Endothelial cell of umbilical vein (primary cell): Measurements from ENCODE around the gene CASP6. TPM values are rescaled to one million over a fixed set of nuclear protein-coding genes. Genes with fewer than 3 reads are reported as not detected.

Experiments used
- BruUV-seq: library from RNA; stranded (reverse); fragments of 400-500 nt; replicated peaks from 2 replicates; lab custom pipeline; 2021; lab: Mats Ljungman, UMichigan
- CTCF ChIA-PET: fragments of 300-600, 350-600 bp; sonication (Branson Sonifier 250); formaldehyde crosslinking; loops from one replicate; lab custom pipeline; 2021; ENCODE audit warnings: antibody characterized with exemption, inconsistent platforms; lab: Charles Lee
- POLR2A ChIA-PET: fragments of 300-600, 350-600 bp; sonication (Branson Sonifier 250); formaldehyde crosslinking; loops from one replicate; lab custom pipeline; 2021; ENCODE audit warnings: antibody characterized with exemption, inconsistent platforms; lab: Charles Lee
- DNase-seq: peaks from one replicate; pipeline ENCODE4 v3.0.0-alpha.2; 2011; ENCODE audit warnings: low read depth, low spot score
- FAIRE-seq: peaks from 2 replicates; lab custom pipeline; 2011; peaks lifted over from hg19 to GRCh38; lab: Jason Lieb, UNC
- H2AFZ ChIP-seq: 2 replicates; pipeline ENCODE4 v1.6.0; 2012; ENCODE audit warnings: low read depth, low read length, control low read depth, inconsistent platforms
- H3K27ac ChIP-seq: 2 replicates; pipeline ENCODE4 v1.5.1; 2011; ENCODE audit warnings: low read depth, mild to moderate bottlenecking, control low read depth, low read length, moderate library complexity; ENCODE audit not compliant: insufficient read depth
- H3K27me3 ChIP-seq, 2 experiments: 2 replicates each; pipeline versions ENCODE4 v1.6.0 to v1.6.1; 2011; ENCODE audit warnings: low read length in 2 of 2, mixed read lengths in 1 of 2; ENCODE audit not compliant: control insufficient read depth in 2 of 2, insufficient read depth in 2 of 2
- H3K36me3 ChIP-seq, 2 experiments: 2 replicates in 1 of 2; 3 replicates in 1 of 2; pipeline ENCODE4 v1.5.1; 2011; ENCODE audit warnings: low read length in 2 of 2, mild to moderate bottlenecking in 1 of 2, moderate library complexity in 1 of 2; ENCODE audit not compliant: control insufficient read depth in 2 of 2, insufficient read depth in 2 of 2; ENCODE audit errors: extremely low read depth in 1 of 2
- H3K4me1 ChIP-seq: 3 replicates; pipeline ENCODE4 v1.5.1; 2011; ENCODE audit warnings: mild to moderate bottlenecking, low read length; ENCODE audit not compliant: control insufficient read depth, insufficient read depth; ENCODE audit errors: extremely low read depth
- H3K4me2 ChIP-seq: 2 replicates; pipeline ENCODE4 v1.6.1; 2011; ENCODE audit warnings: low read length, control low read depth, mixed read lengths; ENCODE audit not compliant: insufficient read depth
- H3K4me3 ChIP-seq, 3 experiments: fragments of 200-600 bp in 1 of 3; sonication (generic), shearing (Covaris generic) in 1 of 3; replicated peaks in 1 of 3; 2 replicates each; pipeline ENCODE4 v1.5.1; 2011 to 2016; ENCODE audit warnings: control low read depth in 3 of 3, low read length in 3 of 3, mild to moderate bottlenecking in 2 of 3, inconsistent platforms in 1 of 3, low read depth in 1 of 3, moderate library complexity in 1 of 3; ENCODE audit not compliant: insufficient read depth in 1 of 3
- H3K79me2 ChIP-seq: 2 replicates; pipeline ENCODE4 v1.6.0; 2012; ENCODE audit warnings: low read length, inconsistent platforms; ENCODE audit not compliant: control insufficient read depth, insufficient read depth
- H3K9ac ChIP-seq: replicated peaks from 2 replicates; pipeline ENCODE3; 2011; ENCODE audit warnings: low read length, control low read depth; ENCODE audit not compliant: insufficient read depth; ENCODE audit errors: extremely low read depth
- H3K9me1 ChIP-seq: replicated peaks from 3 replicates; pipeline ENCODE4 v1.6.0; 2011; ENCODE audit warnings: mild to moderate bottlenecking, low read length; ENCODE audit not compliant: control insufficient read depth, insufficient read depth; ENCODE audit errors: extremely low read depth
- H3K9me3 ChIP-seq: replicated peaks from 2 replicates; pipeline ENCODE4 v1.5.1; 2012; ENCODE audit warnings: low read length, inconsistent platforms; ENCODE audit not compliant: control insufficient read depth, insufficient read depth
- H4K20me1 ChIP-seq: replicated peaks from 2 replicates; pipeline ENCODE3; 2011; ENCODE audit warnings: mild to moderate bottlenecking, low read length; ENCODE audit not compliant: control insufficient read depth, insufficient read depth; ENCODE audit errors: extremely low read depth
- CTCF ChIP-seq, 2 donors: IDR thresholded peaks; 1 replicate in 1 of 2; 2 replicates in 1 of 2; pipeline ENCODE4 v1.5.1; 2011; ENCODE audit warnings: low read length in 2 of 2, mild to moderate bottlenecking in 2 of 2, moderate library complexity in 2 of 2, control low read depth in 1 of 2, inconsistent platforms in 1 of 2, low read depth in 1 of 2; ENCODE audit not compliant: insufficient read depth in 1 of 2; ENCODE audit errors: extremely low read depth in 1 of 2
- EZH2 ChIP-seq: IDR thresholded peaks from 2 replicates; pipeline ENCODE4 v1.6.1; 2012; ENCODE audit warnings: borderline replicate concordance, low read depth, mild to moderate bottlenecking, moderate library complexity, low read length, inconsistent platforms; ENCODE audit not compliant: severe bottlenecking
- GATA2 ChIP-seq: IDR thresholded peaks from 2 replicates; pipeline ENCODE4 v1.7.0; 2011; ENCODE audit warnings: low read depth, mild to moderate bottlenecking, moderate library complexity, mixed read lengths, low read length; ENCODE audit not compliant: insufficient read length, insufficient read depth
- JUN ChIP-seq: IDR thresholded peaks from 2 replicates; pipeline ENCODE4 v1.6.1; 2011; ENCODE audit warnings: borderline replicate concordance, low read depth; ENCODE audit not compliant: insufficient read length, insufficient read depth
- MAX ChIP-seq: IDR thresholded peaks from 2 replicates; pipeline ENCODE4 v1.6.1; 2011; ENCODE audit not compliant: insufficient read depth, insufficient read length
- POLR2A ChIP-seq: IDR thresholded peaks from 2 replicates; pipeline ENCODE4 v1.6.1; 2012; ENCODE audit warnings: low read depth, mild to moderate bottlenecking, control low read depth, low read length
- POLR2AphosphoS5 ChIP-seq: IDR thresholded peaks from 2 replicates; pipeline ENCODE4 v1.6.1; 2012; ENCODE audit warnings: low read depth, mild to moderate bottlenecking, control low read depth, low read length, moderate library complexity; ENCODE audit not compliant: insufficient read depth
- dilution Hi-C: fragments of 300-500 bp; cut with MboI; formaldehyde crosslinking; loops from one replicate; pipeline ENCODE4 v1.15.0; 2019; ENCODE audit warnings: low sequenced_read_pairs; ENCODE audit not compliant: extremely low pct_ligation_motif_present
- intact Hi-C: fragments of 100-400 bp; cut with micrococcal nuclease; formaldehyde crosslinking; loops from one replicate; pipeline ENCODE4 v1.10.0; 2022
- polyA plus RNA-seq, 4 experiments: library from polyadenylated mRNA; depleted of rRNA in 3 of 4; stranded (reverse) in 3 of 4; unstranded in 1 of 4; fragments of >200 nt; gene quantifications; 2 replicates each; pipeline versions ENCODE4 v1.2.1 to v1.2.3, GENCODE V29; 2011 to 2012; ENCODE audit warnings: missing spikeins in 1 of 4
- total RNA-seq: library from RNA; stranded (reverse); gene quantifications from 2 replicates; pipeline ENCODE4 v1.2.3, GENCODE V29; 2021

The CASP6 gene
- total and polyA plus RNA-seq, 2 donors (not counting 3 experiments of a cell fraction or from before 2014, with no cell fraction given): 35.4 to 52.1 TPM

DNA sequence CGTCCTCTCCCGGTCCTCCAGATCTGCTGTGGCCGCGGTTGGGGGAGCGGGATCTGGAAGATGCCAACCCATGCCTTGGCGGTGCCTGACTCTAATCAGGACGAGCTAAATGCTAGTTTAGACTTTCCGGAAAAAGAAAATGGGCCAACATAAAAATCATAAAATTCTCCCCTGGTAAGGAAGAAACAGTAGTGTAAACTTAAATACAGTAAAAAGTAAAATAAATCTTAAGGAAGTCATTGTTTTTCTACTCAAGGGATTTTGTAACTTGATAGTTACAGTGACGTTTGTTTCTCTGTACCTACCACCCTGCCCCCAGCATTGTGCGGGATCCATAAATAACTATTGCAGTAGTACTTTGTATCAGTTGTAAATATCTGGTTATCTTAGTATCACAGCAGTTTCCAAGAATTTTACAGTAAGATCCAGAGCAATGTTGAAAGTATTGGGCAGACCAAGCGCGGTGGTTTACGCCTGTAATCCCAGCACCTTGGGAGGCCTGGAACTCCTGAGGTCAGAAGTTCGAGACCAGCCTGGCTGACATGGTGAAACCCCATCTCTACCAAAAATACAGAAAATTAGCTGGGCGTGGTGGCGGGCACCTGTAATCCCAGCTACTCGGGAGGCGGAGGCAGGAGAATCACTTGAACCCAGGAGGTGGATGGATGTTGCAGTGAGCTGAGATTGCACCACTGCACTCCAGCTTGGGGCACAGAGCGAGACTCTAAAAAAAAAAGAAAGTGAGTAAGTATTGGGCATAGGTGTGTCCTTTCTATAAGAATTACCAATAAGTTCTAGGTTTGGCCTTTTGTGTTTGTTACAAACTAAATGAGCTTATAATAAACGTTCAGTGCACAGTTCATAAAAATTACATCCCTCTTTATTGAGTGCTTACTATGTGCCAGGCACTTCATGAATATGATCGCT lies 27.6 kb upstream of the CASP6 start:
- Histone ChIP-seq H3K4me1 (peaks cover 9% of the 10 kb centered on the region), H3K79me2 (no peaks in the 10 kb centered on the region), H3K4me3 (peak overlapping the region; percentile 86 to 92 (median 86)), H3K27ac (peak overlapping the region; percentile 48), H3K9me1 (no peaks in the 10 kb centered on the region), H2AFZ (peak overlapping the region; percentile 100), H3K27me3 (no peaks in the 10 kb centered on the region), H3K9me3 (no peaks in the 10 kb centered on the region), H4K20me1 (no peaks in the 10 kb centered on the region), H3K4me2 (peak overlapping the region; percentile 83), H3K36me3 (no peaks in the 10 kb centered on the region), H3K9ac (peak overlapping the region; percentile 76)
- CTCF ChIA-PET: interaction anchor here (1.0 to 2.1 kb wide), 5 partner anchors 20 to 303 kb away, joined by 3 to 8 read pairs (median 4); partner anchors contain the start of genes CASP6 and SEC24B
- intact Hi-C loops (loop anchor here (1.0 to 2.0 kb wide), 4 partner anchors 28 to 298 kb away; partner anchors contain the start of genes CASP6, GAR1 and SEC24B), dilution Hi-C loops (no loop called here)
- POLR2A ChIA-PET: no interaction called here
- no peak for DNase-seq
- TF ChIP-seq POLR2A (no peak), JUN (no peak), CTCF (IDR thresholded peaks at IDR 0.05; ENCODE audit: extremely low read depth in 1 of 2, insufficient read depth in 1 of 2, low read depth in 1 of 2, low read length in 2 of 2) (no peak), GATA2 (no peak), EZH2 (no peak), MAX (no peak), POLR2AphosphoS5 (no peak)
- BruUV-seq: no TSS peak
- no peak for FAIRE-seq
